SK-N-SH (cell line): ENCODE measurements around the gene SLC2A10. TPM values are rescaled to one million over a fixed set of nuclear protein-coding genes. Genes with fewer than 3 reads are reported as not detected.

Experiments
- CTCF ChIA-PET: fragments of 300-600, 350-600 bp; formaldehyde crosslinking; extraction: SDS; loops from one replicate; lab custom pipeline; 2021; lab: Yijun Ruan, JAX
- POLR2A ChIA-PET: fragments of 350-600 bp; sonication (Branson Sonifier 250); formaldehyde crosslinking; extraction: SDS; loops from one replicate; lab custom pipeline; 2020; ENCODE audit warnings: antibody characterized with exemption, inconsistent platforms; lab: Yijun Ruan, JAX
- DNase-seq: peaks from one replicate; pipeline ENCODE4 v3.0.0; 2012
- H2AFZ ChIP-seq: fragments of 200-600 bp; sonication (generic); 2 replicates; pipeline ENCODE4 v1.8.1; 2016; ENCODE audit warnings: antibody characterized with exemption, mild to moderate bottlenecking, low read depth
- H3F3A ChIP-seq: fragments of 200-600 bp; sonication (generic); replicated peaks from 2 replicates; pipeline ENCODE3; 2016; ENCODE audit warnings: antibody characterized with exemption, mild to moderate bottlenecking; ENCODE audit not compliant: insufficient read depth
- H3K27ac ChIP-seq, 2 experiments: fragments of 200-500 bp in 1 of 2; fragments of 200-600 bp in 1 of 2; sonication (Bioruptor generic) in 1 of 2; sonication (generic), shearing (Covaris generic) in 1 of 2; 2 replicates each; pipeline versions ENCODE4 v1.5.1 to v1.6.1; 2014 to 2016; ENCODE audit warnings: low read depth in 2 of 2, inconsistent platforms in 1 of 2, low read length in 1 of 2, mild to moderate bottlenecking in 1 of 2, mixed read lengths in 1 of 2
- H3K27me3 ChIP-seq: fragments of 200-600 bp; sonication (generic), shearing (Covaris generic); 2 replicates; pipeline ENCODE4 v1.6.1; 2016; ENCODE audit warnings: mixed run types; ENCODE audit not compliant: insufficient read depth
- H3K36me3 ChIP-seq, 2 experiments: fragments of 200-500 bp in 1 of 2; fragments of 200-600 bp in 1 of 2; sonication (Bioruptor generic) in 1 of 2; sonication (generic) in 1 of 2; replicated peaks in 1 of 2; 2 replicates each; pipeline versions ENCODE3 to v1.5.1; 2014 to 2016; ENCODE audit warnings: low read length in 1 of 2, mild to moderate bottlenecking in 1 of 2; ENCODE audit not compliant: insufficient read depth in 2 of 2, control insufficient read depth in 1 of 2
- H3K4me1 ChIP-seq, 2 experiments: fragments of 200-500 bp in 1 of 2; fragments of 200-600 bp in 1 of 2; sonication (Bioruptor generic) in 1 of 2; sonication (generic), shearing (Covaris generic) in 1 of 2; 2 replicates each; pipeline versions ENCODE4 v1.5.1 to v1.6.1; 2014 to 2016; ENCODE audit warnings: low read depth in 1 of 2, low read length in 1 of 2, mixed run types in 1 of 2; ENCODE audit not compliant: insufficient read depth in 2 of 2, control insufficient read depth in 1 of 2
- H3K4me2 ChIP-seq: fragments of 200-600 bp; sonication (generic), shearing (Covaris generic); 2 replicates; pipeline ENCODE4 v1.6.1; 2017; ENCODE audit warnings: mixed run types
- H3K4me3 ChIP-seq, 2 experiments: fragments of 200-500 bp in 1 of 2; fragments of 200-600 bp in 1 of 2; sonication (Bioruptor generic) in 1 of 2; sonication (generic), shearing (Covaris generic) in 1 of 2; 2 replicates each; pipeline versions ENCODE4 v1.5.1 to v1.8.1; 2014 to 2016; ENCODE audit warnings: low read depth in 2 of 2, inconsistent platforms in 1 of 2, low read length in 1 of 2, mild to moderate bottlenecking in 1 of 2, mixed read lengths in 1 of 2, moderate library complexity in 1 of 2
- H3K79me2 ChIP-seq: fragments of 200-600 bp; sonication (generic); 2 replicates; pipeline ENCODE4 v1.8.1; 2017; ENCODE audit warnings: mild to moderate bottlenecking; ENCODE audit not compliant: insufficient read depth
- H3K9ac ChIP-seq: fragments of 200-600 bp; sonication (generic); 2 replicates; pipeline ENCODE4 v1.6.1; 2017; ENCODE audit warnings: mixed run types
- H3K9me2 ChIP-seq: fragments of 200-600 bp; sonication (generic); 2 replicates; pipeline ENCODE4 v1.6.1; 2017; ENCODE audit warnings: mixed run types
- H3K9me3 ChIP-seq: fragments of 200-600 bp; sonication (generic); 2 replicates; pipeline ENCODE4 v1.6.1; 2017; ENCODE audit warnings: mixed run types, mild to moderate bottlenecking, moderate library complexity
- H4K20me1 ChIP-seq: fragments of 200-600 bp; sonication (generic); 2 replicates; pipeline ENCODE4 v1.6.1; 2017; ENCODE audit warnings: mild to moderate bottlenecking, mixed run types; ENCODE audit not compliant: insufficient read depth
- CHD2 ChIP-seq: fragments of 150-350 bp; IDR thresholded peaks from 2 replicates; pipeline ENCODE4 v1.6.1; 2018; ENCODE audit warnings: low read length; ENCODE audit not compliant: partially characterized antibody
- CTCF ChIP-seq: fragments of 200-600 bp; sonication (generic); IDR thresholded peaks from 2 replicates; pipeline ENCODE4 v1.6.1; 2017; ENCODE audit warnings: antibody characterized with exemption, mild to moderate bottlenecking, moderate library complexity
- ELF1 ChIP-seq: IDR thresholded peaks from 2 replicates; pipeline ENCODE4 v1.4.0; 2012
- EP300 ChIP-seq, 2 experiments: IDR thresholded peaks; 2 replicates each; pipeline versions ENCODE4 v1.4.0 to v1.6.1; 2012; ENCODE audit warnings: borderline replicate concordance in 1 of 2, low read depth in 1 of 2, low read length in 1 of 2
- FOSL2 ChIP-seq: IDR thresholded peaks from 2 replicates; pipeline ENCODE4 v1.4.0; 2012; ENCODE audit warnings: low read depth, mild to moderate bottlenecking, moderate library complexity, borderline replicate concordance
- FOXM1 ChIP-seq: IDR thresholded peaks from 2 replicates; pipeline ENCODE4 v1.4.0; 2012; ENCODE audit warnings: low read depth, mild to moderate bottlenecking
- GABPA ChIP-seq: IDR thresholded peaks from 2 replicates; pipeline ENCODE4 v1.4.0; 2012; ENCODE audit warnings: low read depth, mild to moderate bottlenecking
- GATA2 ChIP-seq: sonication (generic); formaldehyde crosslinking; IDR thresholded peaks from 2 replicates; pipeline ENCODE4 v1.5.0; 2020; ENCODE audit warnings: mild to moderate bottlenecking, missing genetic modification reagents
- IRF3 ChIP-seq: fragments of 150-350 bp; IDR thresholded peaks from 2 replicates; pipeline ENCODE4 v1.6.1; 2016; ENCODE audit warnings: mild to moderate bottlenecking, low read depth, low read length
- MAX ChIP-seq: IDR thresholded peaks from 2 replicates; pipeline ENCODE4 v1.4.0; 2012; ENCODE audit warnings: low read depth
- MXI1 ChIP-seq: IDR thresholded peaks from 2 replicates; pipeline ENCODE4 v1.6.1; 2012; ENCODE audit warnings: mild to moderate bottlenecking, low read depth, low read length, improper control_type of control experiment
- RAD21 ChIP-seq: IDR thresholded peaks from 2 replicates; pipeline ENCODE4 v1.6.1; 2012; ENCODE audit warnings: mild to moderate bottlenecking, low read length
- RCOR1 ChIP-seq: fragments of 150-350 bp; IDR thresholded peaks from 2 replicates; pipeline ENCODE4 v1.6.1; 2017; ENCODE audit warnings: antibody characterized with exemption, low read length
- TAF1 ChIP-seq: IDR thresholded peaks from 2 replicates; pipeline ENCODE4 v1.6.1; 2012; ENCODE audit warnings: low read depth, mild to moderate bottlenecking, low read length, moderate library complexity, borderline replicate concordance
- TCF12 ChIP-seq: IDR thresholded peaks from 2 replicates; pipeline ENCODE4 v1.4.0; 2012
- TEAD4 ChIP-seq: IDR thresholded peaks from 2 replicates; pipeline ENCODE4 v1.4.0; 2012; ENCODE audit warnings: mild to moderate bottlenecking, borderline replicate concordance; ENCODE audit not compliant: insufficient read depth
- USF1 ChIP-seq: IDR thresholded peaks from 2 replicates; pipeline ENCODE4 v1.4.0; 2012; ENCODE audit warnings: low read depth, borderline replicate concordance
- USF2 ChIP-seq: fragments of 150-350 bp; IDR thresholded peaks from 2 replicates; pipeline ENCODE4 v1.6.1; 2017; ENCODE audit warnings: antibody characterized with exemption, low read length, low read depth, borderline replicate concordance
- YY1 ChIP-seq: IDR thresholded peaks from 2 replicates; pipeline ENCODE4 v1.4.0; 2012; ENCODE audit warnings: low read depth, mild to moderate bottlenecking
- ZBTB33 ChIP-seq: IDR thresholded peaks from 2 replicates; pipeline ENCODE4 v1.4.0; 2012; ENCODE audit warnings: low read depth, borderline replicate concordance
- WGBS: methylation state at CpG from one replicate; pipeline ENCODE4 v1.1.6; 2017; ENCODE audit warnings: low lambda C conversion rate; 5-methylcytosine and 5-hydroxymethylcytosine counted together
- polyA plus RNA-seq, 3 experiments: library from polyadenylated mRNA; depleted of rRNA; stranded (reverse); fragments of >200 nt; gene quantifications; 2 replicates each; pipeline ENCODE4 v1.2.3, GENCODE V29; 2012

SLC2A10 gene
- polyA plus RNA-seq, 1 of the 3 experiments (the other 2 are of a cell fraction): 12.6 TPM

- no peak for TF ChIP-seq TAF1
- no peak for TF ChIP-seq FOSL2
- TF ChIP-seq ELF1: no peak
- TF ChIP-seq USF2: no peak
- TF ChIP-seq MXI1: no peak
- no peak for TF ChIP-seq GABPA
Observed at GRCh38 chr20:46743088-46743487, 33.6 kb downstream of the SLC2A10 start (continued).

- CTCF ChIA-PET: interaction anchor here (0.6 to 3.8 kb wide), 9 partner anchors 10 to 1796 kb away, joined by 3 to 18 read pairs (median 3); no protein-coding TSS in a partner anchor
- no peaks in the 10 kb centered on the region for H3K27me3 ChIP-seq
- H3K27ac ChIP-seq: no peak overlapping the region
- H3K9me2 ChIP-seq: no peaks in the 10 kb centered on the region
- no peaks in the 10 kb centered on the region for H4K20me1 ChIP-seq
- H3K79me2 ChIP-seq: no peaks in the 10 kb centered on the region
- WGBS: 26% methylated on average over 7 of the region's 7 CpGs
- H3F3A ChIP-seq: no peaks in the 10 kb centered on the region
- no peak for TF ChIP-seq MAX
- no peak for TF ChIP-seq TCF12
- TF ChIP-seq ELF1: no peak
- TF ChIP-seq TEAD4: no peak
- TF ChIP-seq CHD2: no peak
- no peak for TF ChIP-seq MXI1
- no peak for TF ChIP-seq ZBTB33
- no peak for TF ChIP-seq RCOR1
- no peak for TF ChIP-seq FOSL2
- no peak for TF ChIP-seq YY1
- TF ChIP-seq USF1: no peak
- no peak for TF ChIP-seq IRF3
- no peak for TF ChIP-seq FOXM1
- TF ChIP-seq CTCF: no peak
- TF ChIP-seq RAD21: no peak
- TF ChIP-seq GATA2 (CRISPR knock-in tag): no peak
- TF ChIP-seq EP300 (IDR thresholded peaks at IDR 0.05; ENCODE audit: borderline replicate concordance in 1 of 2, low read depth in 1 of 2, low read length in 1 of 2): no peak
- no peaks in the 10 kb centered on the region for H3K36me3 ChIP-seq
- H3K9ac ChIP-seq: no peak overlapping the region
- POLR2A ChIA-PET: no interaction called here
- H3K4me1 ChIP-seq: no peaks in the 10 kb centered on the region
- DNase-seq: no peak
- no peak overlapping the region for H3K4me2 ChIP-seq
- H3K9me3 ChIP-seq: no peaks in the 10 kb centered on the region
- H2AFZ ChIP-seq: peak overlapping the region; percentile 48; the same call in 1 of the 2 replicates
- no peak overlapping the region for H3K4me3 ChIP-seq
Observed at GRCh38 chr20:46746956-46747526, 37.6 kb downstream of the SLC2A10 start.
